Hepatic stellate cell (primary cell): ENCODE measurements around the gene CDRT15.
A peak's percentile ranks its signal among the peaks of the same experiment; 100 is the strongest.
"Not testable (repeated sequence)": the region's sequence is repeated elsewhere in the genome, so short reads cannot be mapped to it uniquely, and the experiment has no call there.

Experiments used
- DNase-seq: peaks from one replicate; pipeline ENCODE4 v3.0.0; 2011; ENCODE audit warnings: low spot score

Gene CDRT15

GRCh38 chr17:14236762-14237161 lies at the start of gene CDRT15:
Gene CDRT15 (minus strand): TSS chr17:14236862. CDS start chr17:14236833, 29 bp downstream.
- DNase-seq, result not testable (repeated sequence)

DNA sequence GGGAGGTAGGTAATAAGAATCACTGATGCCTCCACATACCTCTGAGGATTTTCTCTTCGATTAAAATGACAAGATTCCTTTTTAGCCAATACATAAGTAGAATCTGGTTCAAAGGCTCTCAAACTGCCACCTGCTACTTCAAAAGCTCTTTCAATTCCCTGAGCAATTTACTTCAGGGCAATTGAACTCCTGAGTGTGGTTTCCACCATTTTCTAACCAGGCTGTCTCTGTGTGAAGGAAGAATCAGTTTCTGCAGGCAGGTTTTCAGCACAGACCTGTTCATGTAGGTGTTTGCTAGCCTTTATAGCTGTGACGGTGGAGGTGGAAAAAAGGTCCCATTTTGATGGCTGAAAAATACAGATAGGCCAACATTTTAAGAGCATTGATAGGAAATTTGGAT lies 46.1 kb upstream of the CDRT15 start:
- DNase-seq, result no peak

GRCh38 chr17:14281530-14281929 lies 44.9 kb upstream of the CDRT15 start:
- DNase-seq, result no peak

DNA sequence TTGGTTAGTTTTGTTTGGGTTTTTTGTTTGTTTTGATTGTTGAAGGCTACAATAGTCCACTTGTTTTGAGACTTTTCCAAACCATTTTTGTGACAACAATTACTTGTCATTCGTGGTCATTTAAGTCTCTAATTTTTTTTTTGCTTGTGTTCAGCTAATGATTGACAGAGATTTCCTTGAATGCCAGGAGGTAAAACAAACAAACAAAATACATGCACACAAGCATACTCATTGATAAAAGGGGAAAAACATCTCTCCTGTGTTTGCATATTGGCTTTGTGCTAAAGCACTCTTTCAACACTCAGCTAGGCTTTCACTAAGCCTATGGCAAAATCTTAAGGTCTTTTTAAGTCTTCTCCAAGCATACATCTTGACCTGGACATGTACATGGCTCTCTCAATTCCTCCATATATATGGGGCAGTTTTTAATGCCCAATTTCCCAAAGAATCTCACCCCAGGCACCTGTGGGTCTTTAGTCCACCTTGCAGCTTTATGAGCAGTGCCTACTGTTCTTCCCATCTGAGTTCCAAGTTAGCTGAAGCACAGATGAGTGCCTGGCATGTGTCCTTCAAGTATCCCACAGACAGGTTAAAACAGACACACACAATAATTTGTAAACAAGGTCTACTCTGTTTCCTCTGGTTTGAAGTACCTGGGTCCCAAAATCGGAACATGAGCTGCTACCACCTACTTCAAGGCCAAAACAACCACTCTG lies 40.0 kb upstream of the CDRT15 start:
- no peak for DNase-seq

DNA sequence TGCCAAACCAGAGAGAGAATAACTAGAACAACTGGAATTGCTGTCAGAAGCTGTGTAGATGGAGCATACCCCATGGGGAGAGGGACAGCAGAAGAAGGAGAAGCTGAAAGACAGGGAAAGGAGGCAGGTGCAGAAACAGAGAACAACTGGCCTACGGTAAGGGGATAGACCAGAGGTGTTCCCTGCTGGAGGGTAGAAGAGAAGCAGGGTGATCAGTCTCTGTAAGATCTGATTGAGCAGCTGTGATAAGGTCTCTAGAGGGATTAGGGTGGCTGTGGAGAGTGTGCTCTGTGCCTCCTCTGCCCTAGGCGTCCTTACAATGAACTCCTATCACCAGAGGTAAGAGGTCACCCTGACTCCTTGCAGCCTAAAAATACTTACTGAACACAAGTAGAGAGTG lies 33.8 kb upstream of the CDRT15 start:
- DNase-seq, result no peak

DNA sequence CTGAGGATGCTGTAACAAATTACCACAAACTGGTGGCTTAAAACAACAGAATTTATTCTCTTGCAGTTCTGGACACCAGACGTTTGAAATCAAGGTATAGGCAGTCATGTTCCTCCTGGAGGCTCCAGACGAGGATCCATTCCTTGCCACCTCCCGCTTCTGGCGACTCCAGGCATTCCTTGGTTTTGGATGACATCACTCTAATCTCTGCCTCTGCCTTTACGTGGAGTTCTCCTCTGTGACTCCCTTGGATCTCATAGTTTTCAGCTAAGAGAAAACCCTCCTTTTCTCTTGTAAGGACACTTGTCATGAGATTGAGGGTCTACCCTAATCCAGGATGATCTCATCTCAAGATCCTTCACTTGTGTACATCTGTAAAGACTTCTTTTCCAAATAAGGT lies 32.8 kb upstream of the CDRT15 start:
- no peak for DNase-seq

DNA sequence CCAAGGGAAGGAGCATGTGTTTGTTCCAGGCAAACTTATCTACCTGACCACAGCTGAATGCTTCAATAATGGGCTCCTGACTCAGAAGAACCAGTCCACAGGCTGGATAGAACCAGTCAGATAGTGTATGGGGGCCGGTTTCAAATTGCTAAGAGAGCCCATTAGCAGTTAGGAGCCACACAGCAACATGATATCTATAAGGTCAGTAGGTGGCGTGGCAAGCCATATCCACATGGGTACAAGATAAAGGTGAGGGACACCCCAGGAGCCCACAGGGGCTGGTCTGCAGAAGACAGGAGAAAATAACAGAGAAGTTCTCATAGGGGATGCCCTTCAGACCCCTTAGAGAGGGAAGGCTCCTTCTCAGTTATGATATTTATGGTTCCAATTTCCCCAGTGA lies 31.6 kb upstream of the CDRT15 start:
- DNase-seq, result no peak

DNA sequence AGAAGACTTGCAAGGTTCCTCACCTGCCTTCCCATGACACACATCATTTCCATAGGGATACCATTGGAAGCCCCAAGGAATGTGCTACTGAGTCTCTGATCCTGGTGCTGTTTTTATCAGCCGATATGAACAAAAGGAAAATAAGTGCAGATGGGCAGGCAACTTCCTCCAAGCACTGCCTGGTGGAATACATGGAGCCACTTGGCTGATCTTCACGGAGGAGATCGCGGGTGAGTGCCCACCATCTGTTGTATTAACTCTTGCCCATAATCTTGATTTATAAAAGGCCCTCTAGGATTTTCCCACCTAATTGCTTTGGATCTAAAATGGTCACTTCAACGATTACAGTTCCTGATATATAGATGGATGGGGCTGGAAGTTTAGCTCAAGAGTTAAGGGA lies 24.7 kb upstream of the CDRT15 start:
- DNase-seq, result no peak

DNA sequence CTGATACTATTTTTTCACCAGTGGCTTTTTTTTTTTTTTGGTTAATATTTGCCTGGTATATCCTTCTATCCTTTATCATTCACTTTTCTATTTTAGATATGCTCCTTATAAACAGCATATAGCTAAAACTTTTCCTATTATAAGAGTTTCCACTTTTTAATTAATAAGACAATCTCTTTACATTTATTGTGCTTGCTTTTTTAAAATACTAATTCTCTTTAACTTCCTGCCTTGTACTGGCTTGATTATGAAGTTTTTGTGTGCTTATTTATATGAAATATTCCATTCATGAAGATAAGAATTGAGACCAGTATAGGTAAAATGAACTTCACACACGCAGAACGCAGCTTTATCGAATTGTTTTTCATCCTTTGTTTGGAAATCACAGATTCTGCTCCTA lies 9.0 kb upstream of the CDRT15 start:
- no peak for DNase-seq

- no peak for DNase-seq
Observed at GRCh38 chr17:14245002-14245401, 8.3 kb upstream of the CDRT15 start.

- not testable (repeated sequence) for DNase-seq
Observed at GRCh38 chr17:14239271-14239670, 2.6 kb upstream of the CDRT15 start.

- DNase-seq, result not testable (repeated sequence)
Observed at GRCh38 chr17:14236032-14236431, 630 bp downstream of the CDRT15 start.

DNA sequence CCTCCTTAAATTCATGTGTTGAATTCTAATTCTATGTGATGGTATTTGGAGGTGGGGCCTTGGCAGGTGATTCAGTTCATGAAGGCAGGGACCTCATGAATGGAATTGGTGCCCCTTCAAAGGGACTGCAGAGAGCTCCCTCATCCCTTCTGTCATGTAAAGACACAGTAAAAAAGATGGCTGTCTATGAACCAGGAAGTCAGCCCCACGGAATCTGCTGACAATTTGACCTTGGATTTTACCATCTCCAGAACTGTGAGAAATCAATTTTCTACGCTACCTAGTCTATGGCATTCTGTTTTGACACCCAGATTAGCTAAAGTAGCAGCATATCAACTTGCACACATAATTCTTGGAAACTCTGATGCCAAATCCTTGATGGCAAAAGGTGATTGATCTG lies 1.6 kb downstream of the CDRT15 start:
- not testable (repeated sequence) for DNase-seq

- DNase-seq, result not testable (repeated sequence)
Observed at GRCh38 chr17:14231187-14231586, 5.5 kb downstream of the CDRT15 start.

DNA sequence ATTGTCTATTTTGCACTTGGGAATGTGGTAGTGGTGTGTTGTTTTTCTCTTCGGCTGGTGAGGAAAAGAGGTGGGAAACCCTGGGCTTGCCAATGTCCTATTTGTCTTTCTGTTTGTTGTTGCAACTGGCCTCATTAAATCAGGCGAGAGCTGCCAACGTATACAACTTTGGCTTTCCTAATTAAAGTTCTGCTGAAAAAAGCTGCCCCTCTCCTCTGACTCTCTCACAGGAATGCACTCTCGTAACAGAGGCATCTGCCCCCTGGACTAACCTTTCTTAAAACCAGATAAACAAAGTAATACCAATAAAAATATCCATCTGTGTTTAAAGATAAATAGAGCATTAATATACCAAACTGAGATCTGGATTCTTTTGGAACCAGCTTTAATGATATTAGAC lies 7.8 kb downstream of the CDRT15 start:
- DNase-seq, result no peak

GRCh38 chr17:14227052-14227451 lies 9.6 kb downstream of the CDRT15 start:
- DNase-seq, result no peak

GRCh38 chr17:14225254-14225980 lies 11.2 kb downstream of the CDRT15 start:
- no peak for DNase-seq

- no peak for DNase-seq
Observed at GRCh38 chr17:14222611-14223010, 14.1 kb downstream of the CDRT15 start.

- DNase-seq, result peak; percentile 45
Observed at GRCh38 chr17:14214271-14214670, 22.4 kb downstream of the CDRT15 start.

GRCh38 chr17:14212401-14212800 lies 24.3 kb downstream of the CDRT15 start:
- DNase-seq, result no peak

DNA sequence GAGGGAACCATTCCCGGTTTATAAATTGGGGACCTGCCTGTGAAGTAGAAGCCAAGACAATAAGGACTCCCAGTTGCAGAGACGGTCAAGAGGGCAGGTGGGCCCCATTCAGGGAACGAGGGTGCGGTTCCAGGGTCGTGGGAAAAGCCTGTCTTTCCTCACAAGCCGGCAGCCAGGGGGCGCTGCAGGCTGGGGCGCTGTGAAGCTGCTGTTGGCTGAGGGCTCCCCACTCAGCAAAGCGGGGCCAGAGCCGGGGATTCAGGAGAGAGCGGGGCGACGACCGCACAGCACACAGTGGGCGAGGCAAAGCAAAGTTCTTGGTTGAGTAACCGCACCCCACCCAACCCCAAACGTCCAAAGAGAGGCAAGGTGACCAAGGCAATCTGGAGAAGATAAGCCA lies 24.9 kb downstream of the CDRT15 start:
- peak; percentile 19 for DNase-seq

DNA sequence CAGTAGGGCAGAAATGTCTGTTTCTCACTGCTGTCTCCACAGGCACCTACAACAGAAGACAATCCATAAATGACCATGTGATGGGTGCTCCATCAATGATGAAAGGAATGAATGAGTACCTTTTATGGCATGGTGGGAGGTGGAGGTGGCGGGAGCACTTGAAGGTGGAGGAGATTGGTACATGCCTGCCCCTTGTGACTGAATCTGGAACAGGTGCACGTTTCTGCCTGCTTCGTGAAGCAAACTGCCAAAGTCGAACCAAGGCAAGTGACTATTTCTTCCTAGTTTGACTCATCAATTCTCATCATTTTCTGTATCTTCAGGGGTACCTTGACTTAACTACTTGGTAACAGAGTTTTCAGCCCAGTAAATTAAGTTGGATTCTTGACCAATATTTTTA lies 25.4 kb downstream of the CDRT15 start:
- DNase-seq, result no peak

GRCh38 chr17:14209215-14209614 lies 27.4 kb downstream of the CDRT15 start:
- DNase-seq, result no peak

DNA sequence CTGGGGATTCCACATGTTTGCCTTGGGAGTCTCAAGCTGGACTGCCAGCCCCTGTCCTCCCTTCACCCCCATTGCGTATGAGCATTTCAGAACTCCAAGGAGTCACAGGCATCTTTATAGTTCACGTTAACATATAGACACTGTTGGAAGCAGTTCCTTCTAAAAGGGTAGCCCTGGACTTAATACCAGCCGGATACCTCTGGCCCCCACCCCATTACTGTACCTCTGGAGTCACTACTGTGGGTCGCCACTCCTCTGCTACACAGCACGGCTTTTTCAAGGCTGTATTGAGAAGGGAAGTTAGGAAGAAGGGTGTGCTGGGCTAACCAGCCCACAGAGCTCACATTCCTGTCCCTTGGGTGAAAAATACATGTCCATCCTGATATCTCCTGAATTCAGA lies 28.9 kb downstream of the CDRT15 start:
- no peak for DNase-seq
